HT-29 (cell line): Measurements from ENCODE around the gene CTTN. TPM values are rescaled to one million over a fixed set of nuclear protein-coding genes. Genes with fewer than 3 reads are reported as not detected.
A peak's percentile ranks its signal among the peaks of the same experiment; 100 is the strongest.
"Not testable (repeated sequence)": the region's sequence is repeated elsewhere in the genome, so short reads cannot be mapped to it uniquely, and the experiment has no call there.

Source experiments
- DNase-seq: peaks from one replicate; pipeline ENCODE4 v3.0.0-alpha.2; 2015; ENCODE audit warnings: low spot score
- total RNA-seq: library from RNA; depleted of rRNA; stranded (reverse); fragments of >200 nt; shearing (Covaris generic); gene quantifications from 2 replicates; pipeline ENCODE4 v1.2.3, GENCODE V29; 2014

Gene CTTN
- total RNA-seq, 1 experiment from 2014 or later = 389 TPM

DNA sequence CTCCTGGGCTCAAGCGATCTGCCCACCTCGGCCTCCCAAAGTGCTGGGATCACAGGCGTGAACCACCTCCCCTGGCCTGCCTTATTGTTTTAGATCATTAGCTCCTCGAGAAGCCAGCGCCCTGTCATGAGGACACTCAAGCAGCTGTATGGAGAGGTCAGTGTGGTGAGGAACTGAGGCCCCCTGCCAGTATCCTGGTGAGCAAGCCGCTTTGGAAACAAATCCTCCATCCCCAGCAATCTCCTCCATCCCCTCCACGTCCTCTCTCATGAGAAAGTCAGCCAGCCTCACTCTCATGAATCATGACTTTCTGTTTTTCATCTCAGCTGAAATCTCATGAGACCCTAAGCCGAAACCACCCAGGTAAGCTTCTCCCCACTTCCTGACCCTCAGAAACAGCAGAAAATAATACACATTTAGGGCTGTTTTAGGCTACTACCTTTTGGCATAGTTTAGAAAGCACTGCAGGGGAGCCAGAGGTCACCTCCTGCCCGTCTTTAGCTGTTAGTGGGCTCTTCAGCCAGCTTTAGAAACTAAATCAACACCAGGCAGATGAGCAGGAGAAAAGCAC, 56.0 kb downstream of the CTTN start:
- no peak for DNase-seq

GRCh38 chr11:70454811-70455210, 56.5 kb downstream of the CTTN start:
- not testable (repeated sequence) for DNase-seq

DNA sequence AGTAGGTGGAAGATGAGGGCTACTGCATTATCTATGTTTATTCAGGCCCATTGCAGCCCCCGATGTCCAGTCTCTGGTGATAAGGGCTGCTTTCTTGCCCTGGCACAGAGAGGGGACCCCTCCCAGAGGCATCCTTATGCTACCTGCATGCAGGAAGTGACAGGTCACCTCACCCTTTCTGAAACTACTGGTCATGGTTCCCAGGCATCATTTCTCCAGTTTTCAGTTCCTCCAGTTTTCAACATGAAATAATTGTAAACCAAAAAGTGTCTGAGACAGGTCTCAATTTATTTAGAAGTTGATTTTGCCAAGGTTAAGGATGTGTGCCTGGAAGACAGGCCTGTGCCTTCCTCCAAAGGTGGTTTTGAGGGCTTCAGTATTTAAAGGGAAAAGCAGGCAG, 57.0 kb downstream of the CTTN start:
- DNase-seq = no peak

- no peak for DNase-seq
Observed at GRCh38 chr11:70456921-70457532, 58.7 kb downstream of the CTTN start.

- DNase-seq = no peak
Observed at GRCh38 chr11:70458736-70459135, 60.4 kb downstream of the CTTN start.

GRCh38 chr11:70460111-70460510, 61.8 kb downstream of the CTTN start:
- DNase-seq = no peak

DNA sequence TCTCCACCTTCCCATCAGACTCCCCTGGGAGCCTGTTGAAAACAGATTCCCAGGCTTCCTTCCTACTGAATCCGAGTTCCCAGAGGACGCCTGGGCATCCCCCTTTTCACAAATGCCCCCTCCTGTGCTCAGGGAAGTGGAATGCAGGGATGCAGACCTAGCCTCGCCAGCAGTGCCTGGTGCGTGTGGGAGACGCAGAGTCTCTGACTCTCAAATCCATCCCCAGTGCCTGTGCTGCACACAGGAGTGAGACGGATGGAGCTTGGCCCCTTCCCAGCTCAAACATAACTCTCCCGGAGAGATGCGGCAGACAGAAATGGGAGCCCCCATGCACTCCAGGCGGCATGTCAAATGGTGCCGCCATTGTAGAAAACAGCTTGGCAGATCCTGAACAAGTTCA, 62.6 kb downstream of the CTTN start:
- no peak for DNase-seq

GRCh38 chr11:70462818-70463477, 64.6 kb downstream of the CTTN start:
- no peak for DNase-seq

- DNase-seq = no peak
Observed at GRCh38 chr11:70463478-70464255, 65.3 kb downstream of the CTTN start.

GRCh38 chr11:70464509-70465361, 66.4 kb downstream of the CTTN start:
- no peak for DNase-seq

- DNase-seq = no peak
Observed at GRCh38 chr11:70466154-70466553, 67.8 kb downstream of the CTTN start.

GRCh38 chr11:70466596-70466995, 68.3 kb downstream of the CTTN start:
- DNase-seq = no peak

- DNase-seq = peak; percentile 83
Observed at GRCh38 chr11:70467201-70468085, 69.1 kb downstream of the CTTN start.

DNA sequence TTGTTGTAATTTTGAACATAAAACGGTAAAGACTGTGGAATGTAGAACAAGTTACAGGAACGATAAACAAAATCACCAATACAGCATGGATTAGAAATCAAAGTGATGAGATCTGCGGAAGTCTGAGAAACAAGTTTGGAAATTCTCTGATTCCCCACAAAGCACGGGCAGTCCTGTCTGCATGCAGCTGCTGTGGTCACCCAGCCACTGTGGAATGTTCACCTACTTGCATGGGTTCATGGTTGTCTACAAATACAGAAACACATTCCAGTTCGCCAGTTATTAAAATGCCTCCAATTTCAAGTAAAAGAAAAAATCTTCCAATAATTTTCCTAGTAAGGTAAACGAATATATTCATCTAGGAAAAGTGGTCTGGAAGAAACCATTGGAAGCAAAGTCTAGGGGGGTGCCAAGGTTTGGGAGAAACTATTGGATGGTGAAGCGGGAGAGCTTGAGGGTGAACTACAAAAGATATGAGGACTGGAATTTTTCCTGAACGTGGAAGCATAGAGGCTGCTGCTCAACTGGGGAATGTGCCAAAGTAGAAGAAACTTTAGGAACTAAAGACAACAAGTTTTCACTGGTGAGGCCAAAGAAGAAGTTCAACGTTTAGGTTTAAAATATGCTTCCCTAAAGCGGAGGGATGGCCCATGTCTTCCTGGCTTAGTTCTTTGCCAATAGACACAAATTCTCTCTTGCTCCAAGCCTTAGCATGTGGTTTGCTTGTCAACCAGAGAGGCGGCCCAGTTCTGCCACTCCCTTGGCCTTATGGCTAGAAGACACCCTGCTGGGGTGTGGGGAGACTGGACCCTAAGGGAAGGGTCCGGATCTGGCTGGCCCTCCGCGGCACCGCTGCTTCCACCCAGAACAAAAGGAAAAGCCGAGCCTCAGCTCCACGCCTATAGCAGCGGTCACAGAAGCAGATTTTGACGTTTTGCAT, 70.2 kb downstream of the CTTN start:
- peak; percentile 34 for DNase-seq

- no peak for DNase-seq
Observed at GRCh38 chr11:70470127-70470526, 71.8 kb downstream of the CTTN start.

GRCh38 chr11:70471254-70471653, 72.9 kb downstream of the CTTN start:
- peak; percentile 76 for DNase-seq

GRCh38 chr11:70472240-70472639, 73.9 kb downstream of the CTTN start:
- DNase-seq = no peak

DNA sequence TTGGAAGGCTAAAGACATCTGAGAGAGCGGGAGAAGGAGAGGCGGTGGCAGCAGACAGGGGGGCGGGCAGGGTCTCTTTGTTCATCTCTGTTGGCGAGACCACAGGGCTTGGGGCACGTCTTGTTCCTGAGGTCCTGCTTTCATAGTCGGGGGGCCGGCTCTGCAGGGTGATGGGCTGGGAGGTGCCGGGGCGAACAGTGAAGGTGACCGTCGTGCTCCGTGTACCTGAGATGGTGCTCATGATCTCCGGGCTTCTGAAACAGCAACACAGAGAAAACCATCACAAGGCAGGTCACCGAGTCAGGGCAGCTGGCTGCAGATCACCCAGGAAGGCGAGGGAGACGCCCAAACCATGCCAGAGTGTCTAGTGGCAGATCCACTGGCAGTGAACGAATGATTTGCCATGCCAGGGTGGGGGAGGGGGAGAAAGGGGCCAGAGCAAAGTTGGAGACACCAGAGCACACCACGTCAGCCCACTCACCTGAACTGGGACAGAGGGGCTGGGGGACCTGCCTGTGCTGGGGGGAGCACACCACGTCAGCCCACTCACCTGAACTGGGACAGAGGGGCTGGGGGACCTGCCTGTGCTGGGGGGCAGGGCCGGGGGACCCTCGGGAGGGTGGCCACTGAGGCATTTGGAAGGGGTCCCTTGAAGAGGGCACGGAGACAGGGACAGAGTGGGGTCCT, 75.0 kb downstream of the CTTN start:
- DNase-seq = no peak
